Measurements from ENCODE around the gene MCF2L2.

GRCh38 chr3:183427196-183427875 lies 1.1 kb downstream of the MCF2L2 start:
- no peak for TF ChIP-seq POLR2A (IDR thresholded peaks at IDR 0.05; ENCODE audit: low read depth, low read length)
- TF ChIP-seq POLR2AphosphoS5 (IDR thresholded peaks at IDR 0.05; ENCODE audit: low read depth, low read length): no peak
- no peak for TF ChIP-seq TAF1 (IDR thresholded peaks at IDR 0.05; ENCODE audit: borderline replicate concordance, low read depth, low read length)
